T47D (cell line): Measurements from ENCODE around the gene AFF3.

Experiments
- DNase-seq, 2 experiments: peaks; one replicate each; pipeline versions ENCODE4 v3.0.0 to v3.0.0-alpha.2; 2011 to 2012; ENCODE audit warnings: low read depth in 1 of 2, low spot score in 1 of 2
- JUND ChIP-seq: IDR thresholded peaks from 2 replicates; pipeline ENCODE4 v1.6.1; 2012; ENCODE audit warnings: low read depth
- in situ Hi-C: cut with HindIII; loops from 2 replicates; pipeline ENCODE4 v1.10.0; 2016; ENCODE audit warnings: low sequenced_read_pairs, low pct_unique_long_range_greater_than_20kb

Gene AFF3

DNA sequence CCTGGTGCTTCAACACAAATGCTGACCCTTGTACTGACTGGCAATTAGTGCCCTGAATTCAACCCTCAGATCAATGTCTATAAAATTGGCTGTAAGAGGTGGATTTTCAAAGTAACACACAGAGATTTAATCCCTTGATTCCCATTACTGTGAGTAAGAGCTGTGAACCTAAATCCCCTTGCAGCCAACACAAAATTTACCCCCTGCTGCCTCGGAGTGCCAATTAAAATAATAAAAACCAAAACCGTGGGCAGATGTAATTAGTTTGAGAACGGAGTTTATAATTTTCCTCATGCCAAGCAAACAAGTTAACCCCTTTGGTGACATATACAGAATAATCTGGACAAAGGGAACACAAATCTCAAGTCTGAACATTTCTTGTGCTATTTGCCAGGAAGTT is 596.8 kb downstream of the AFF3 start:
- in situ Hi-C loops: no loop called here
- TF ChIP-seq JUND: no peak
- no peak for DNase-seq

DNA sequence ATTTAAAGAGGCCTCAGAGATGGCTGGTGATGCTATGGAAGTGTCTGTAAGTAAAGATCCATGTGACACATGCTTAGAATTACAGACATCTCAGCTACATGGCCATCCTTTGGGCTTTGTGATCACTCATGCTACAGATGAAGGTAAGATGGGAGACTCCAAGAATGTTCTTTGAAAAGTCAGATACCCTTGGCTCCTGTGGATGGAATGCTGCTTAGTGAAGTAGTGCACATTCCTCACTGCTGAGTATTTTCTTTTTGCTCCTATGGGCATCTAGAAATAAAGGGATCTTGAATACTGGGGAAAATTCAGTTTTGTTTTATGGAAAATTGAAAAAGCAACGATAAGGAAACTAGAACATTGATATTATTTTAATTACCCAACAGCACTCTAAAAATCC is 597.3 kb downstream of the AFF3 start:
- in situ Hi-C loops: no loop called here
- no peak for TF ChIP-seq JUND
- DNase-seq: no peak

DNA sequence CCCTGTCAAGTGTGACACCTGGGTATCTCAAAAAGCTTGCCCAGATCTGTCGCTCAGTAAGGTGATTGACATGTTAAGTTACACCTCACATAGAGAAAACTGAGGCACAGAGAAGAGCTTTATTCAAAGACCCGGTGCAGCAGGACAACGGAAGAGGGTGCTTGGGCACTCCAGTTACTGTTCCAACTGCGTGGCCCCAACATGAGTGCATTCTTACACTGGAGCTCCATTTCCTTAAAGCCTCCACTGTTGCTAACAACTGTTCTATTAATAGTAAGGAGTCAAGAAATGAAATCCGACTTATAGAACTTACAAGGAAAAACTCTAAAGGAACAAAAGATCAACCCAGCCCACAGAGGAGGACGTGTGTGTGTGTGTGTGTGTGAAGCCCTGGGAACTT is 597.8 kb downstream of the AFF3 start:
- DNase-seq: no peak
- in situ Hi-C loops: no loop called here
- TF ChIP-seq JUND: no peak

GRCh38 chr2:99543247-99543646 is 599.1 kb downstream of the AFF3 start:
- no peak for TF ChIP-seq JUND
- DNase-seq: no peak
- in situ Hi-C loops: no loop called here

DNA sequence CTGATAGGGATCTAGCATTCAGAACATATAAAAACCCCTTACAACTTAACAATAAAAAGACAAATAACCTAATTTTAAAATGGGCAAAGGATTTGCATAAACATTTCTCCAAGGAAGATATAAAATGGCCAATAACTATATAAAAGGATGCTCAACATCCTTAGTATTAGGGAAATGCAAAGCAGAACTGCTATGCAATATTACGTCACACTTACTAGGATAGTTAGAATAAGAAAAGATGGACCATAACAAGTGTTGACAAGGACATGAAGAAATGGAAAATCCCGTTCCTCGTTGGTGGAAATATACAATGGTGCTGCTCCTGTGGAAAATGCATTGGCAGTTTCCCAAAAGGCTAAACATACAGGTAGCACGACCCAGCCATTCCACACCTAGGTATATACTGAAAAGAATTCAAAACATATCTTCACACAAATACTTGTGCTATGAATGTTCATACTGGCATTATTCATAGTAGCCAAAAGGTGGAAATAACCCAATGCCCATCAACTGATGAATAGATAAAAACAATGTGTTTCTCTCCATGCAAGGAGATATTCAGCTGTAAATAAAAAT is 604.4 kb downstream of the AFF3 start:
- no peak for DNase-seq
- TF ChIP-seq JUND: no peak
- in situ Hi-C loops: no loop called here

DNA sequence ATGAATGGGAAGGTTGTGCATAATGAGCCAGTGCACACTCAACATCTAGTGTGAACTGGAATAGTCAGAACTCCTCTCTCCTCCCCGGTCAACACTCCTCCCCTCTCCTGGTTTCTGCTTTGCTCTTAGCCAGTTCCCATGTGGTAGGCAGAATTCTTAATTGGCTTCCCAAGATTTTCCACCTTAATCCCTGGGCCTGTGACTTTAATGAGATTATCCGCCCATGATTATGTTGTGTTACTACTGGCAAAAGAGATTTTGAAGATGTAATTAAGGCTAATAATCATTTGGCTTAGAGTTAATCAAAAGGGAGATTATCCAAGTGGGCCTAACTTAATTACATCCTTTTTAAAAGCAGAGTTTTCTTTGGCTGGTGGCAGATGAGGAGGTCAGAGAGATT is 618.3 kb downstream of the AFF3 start:
- no peak for TF ChIP-seq JUND
- in situ Hi-C loops: no loop called here
- DNase-seq: no peak

DNA sequence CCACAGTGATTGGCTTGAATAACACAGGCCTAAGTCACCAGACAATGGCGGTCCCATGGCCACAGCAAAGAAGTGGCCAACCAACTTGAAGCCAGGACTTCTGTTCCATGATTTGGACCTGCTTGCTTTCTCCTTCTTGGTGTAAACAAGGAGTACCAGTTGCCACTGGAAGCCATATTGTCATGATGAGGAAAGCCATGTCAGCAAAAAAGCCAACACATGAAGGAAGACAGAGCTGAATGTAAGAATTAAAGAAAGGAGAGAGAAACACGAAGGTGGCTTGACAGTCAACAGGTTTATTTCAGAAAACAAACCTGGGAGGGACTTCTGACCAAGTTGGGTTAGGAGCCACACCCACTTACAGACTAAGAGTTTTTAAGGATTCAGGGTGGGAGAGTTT is 620.2 kb downstream of the AFF3 start:
- in situ Hi-C loops: no loop called here

DNA sequence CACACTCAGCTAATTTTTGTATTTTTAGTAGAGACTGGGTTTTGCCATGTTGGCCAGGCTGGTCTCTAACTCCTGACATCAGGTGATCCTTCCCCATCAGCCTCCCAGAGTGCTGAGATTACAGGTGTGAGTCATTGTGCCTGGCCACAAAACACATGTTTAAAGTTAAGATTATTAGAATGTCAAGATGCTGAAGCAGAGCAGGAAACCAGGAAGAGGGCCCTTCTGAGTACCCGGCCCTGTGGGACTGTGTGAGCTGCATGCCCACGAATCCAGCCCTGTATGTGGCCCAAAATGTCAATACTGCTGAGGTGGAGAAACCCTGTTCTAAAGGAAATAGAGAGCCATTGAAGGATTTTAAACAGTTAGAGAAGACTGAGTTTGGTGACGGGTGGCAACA is 621.6 kb downstream of the AFF3 start:
- no peak for TF ChIP-seq JUND
- in situ Hi-C loops: no loop called here
- DNase-seq: no peak

More for the DNA sequence above, 620.2 kb downstream of the AFF3 start:
- no peak for DNase-seq
- no peak for TF ChIP-seq JUND

GRCh38 chr2:99520195-99520594 is 622.2 kb downstream of the AFF3 start:
- in situ Hi-C loops: no loop called here
- no peak for DNase-seq
- no peak for TF ChIP-seq JUND

DNA sequence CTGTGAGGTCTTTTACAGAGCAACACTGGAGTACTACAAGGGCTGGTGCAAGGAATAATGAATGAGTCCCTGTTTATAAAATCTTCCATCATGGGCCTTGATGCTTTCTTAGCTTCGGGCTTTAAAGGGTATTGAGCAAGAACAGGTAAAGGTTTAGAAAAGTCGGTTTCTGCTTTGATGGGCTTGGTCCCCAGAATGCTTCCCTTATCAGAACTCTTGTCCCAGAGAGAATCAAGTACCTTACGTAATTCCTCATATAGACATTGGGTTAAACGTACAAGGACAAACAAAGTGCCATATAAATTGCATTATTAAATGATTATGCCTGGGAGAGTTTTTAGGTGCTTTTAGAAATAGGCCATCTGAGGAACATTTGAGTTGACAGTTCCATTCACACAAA is 628.0 kb downstream of the AFF3 start:
- no peak for TF ChIP-seq JUND
- DNase-seq: no peak
- in situ Hi-C loops: no loop called here

DNA sequence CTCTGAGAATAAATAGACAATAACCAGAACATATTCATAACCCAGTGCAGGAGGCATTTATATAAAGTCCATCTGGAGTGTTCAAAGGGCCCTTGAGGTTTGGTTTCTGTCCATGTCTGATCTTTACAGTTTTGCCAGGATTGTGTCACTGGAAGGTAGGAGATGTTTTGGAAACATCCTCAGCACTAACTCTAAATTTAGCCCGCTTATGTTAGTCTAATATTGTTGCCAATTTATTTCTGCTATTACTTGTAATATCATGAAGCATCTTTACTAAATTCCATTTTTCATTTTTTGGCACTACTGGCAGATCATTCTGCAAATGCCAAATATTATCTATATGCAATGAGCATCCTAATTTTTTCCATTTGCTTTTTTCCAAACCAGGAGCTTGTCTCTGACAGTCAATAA is 630.2 kb downstream of the AFF3 start:
- no peak for TF ChIP-seq JUND
- no peak for DNase-seq
- in situ Hi-C loops: no loop called here

DNA sequence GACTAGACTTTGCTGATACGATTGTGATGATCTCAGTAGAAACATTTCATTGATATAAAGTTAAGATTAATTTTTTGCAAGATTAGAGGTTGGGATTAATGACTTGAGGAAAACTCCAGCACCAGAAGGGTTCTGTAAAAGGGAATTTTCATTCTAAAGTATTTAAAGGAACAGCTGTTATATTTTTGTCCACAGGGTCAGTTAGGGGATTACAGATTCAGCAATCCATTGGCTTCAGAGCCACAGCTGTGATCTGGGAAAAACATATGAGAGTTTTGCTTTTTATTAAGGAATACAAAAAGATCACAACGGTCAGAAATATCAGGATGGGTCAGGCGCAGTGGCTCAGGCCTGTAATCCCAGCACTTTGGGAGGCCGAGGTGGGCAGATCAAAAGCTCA is 633.0 kb downstream of the AFF3 start:
- in situ Hi-C loops: no loop called here
- TF ChIP-seq JUND: no peak
- DNase-seq: no peak

- no peak for TF ChIP-seq JUND
- in situ Hi-C loops: no loop called here
- peak in 1 of 2 experiments; percentile 57 for DNase-seq
Observed at GRCh38 chr2:99507937-99508818, 634.2 kb downstream of the AFF3 start.
